Ramos (cell line): ENCODE measurements around the gene TMEM50B.
"Not testable (repeated sequence)": the region's sequence is repeated elsewhere in the genome, so short reads cannot be mapped to it uniquely, and the experiment has no call there.

Experiments
- in situ Hi-C: fragments of 300-500 bp; cut with MboI; formaldehyde crosslinking; loops from one replicate; pipeline ENCODE4 v1.14.3; 2022; ENCODE audit warnings: low sequenced_read_pairs; ENCODE audit not compliant: unreplicated experiment

Gene TMEM50B

GRCh38 chr21:33433425-33434114 lies 46.2 kb downstream of the TMEM50B start:
- in situ Hi-C loops, result no loop called here

GRCh38 chr21:33433001-33433400 lies 46.8 kb downstream of the TMEM50B start:
- in situ Hi-C loops, result no loop called here

GRCh38 chr21:33432496-33432895 lies 47.3 kb downstream of the TMEM50B start:
- in situ Hi-C loops, result no loop called here

GRCh38 chr21:33430858-33431257 lies 48.9 kb downstream of the TMEM50B start:
- in situ Hi-C loops, result no loop called here

GRCh38 chr21:33428669-33429068 lies 51.1 kb downstream of the TMEM50B start:
- in situ Hi-C loops, result no loop called here

- in situ Hi-C loops, result no loop called here
Measured at GRCh38 chr21:33427051-33427450, 52.7 kb downstream of the TMEM50B start.

GRCh38 chr21:33425825-33426224 lies 53.9 kb downstream of the TMEM50B start:
- in situ Hi-C loops, result no loop called here

- in situ Hi-C loops, result no loop called here
Measured at GRCh38 chr21:33424214-33424613, 55.6 kb downstream of the TMEM50B start.

GRCh38 chr21:33421713-33422393 lies 57.9 kb downstream of the TMEM50B start:
- in situ Hi-C loops, result no loop called here

- in situ Hi-C loops, result no loop called here
Measured at GRCh38 chr21:33419538-33420123, 60.1 kb downstream of the TMEM50B start.

GRCh38 chr21:33418691-33419090 lies 61.1 kb downstream of the TMEM50B start:
- in situ Hi-C loops, result no loop called here

GRCh38 chr21:33414926-33415325 lies 64.8 kb downstream of the TMEM50B start:
- in situ Hi-C loops, result no loop called here

- in situ Hi-C loops, result no loop called here
Measured at GRCh38 chr21:33414068-33414467, 65.7 kb downstream of the TMEM50B start.

GRCh38 chr21:33412832-33413519 lies 66.8 kb downstream of the TMEM50B start:
- in situ Hi-C loops, result no loop called here

- in situ Hi-C loops, result not testable (repeated sequence)
Measured at GRCh38 chr21:33412439-33412831, 67.3 kb downstream of the TMEM50B start.

- in situ Hi-C loops, result no loop called here
Measured at GRCh38 chr21:33411949-33412430, 67.8 kb downstream of the TMEM50B start.

GRCh38 chr21:33406493-33406892 lies 73.3 kb downstream of the TMEM50B start:
- in situ Hi-C loops, result no loop called here

GRCh38 chr21:33403786-33404585 lies 75.8 kb downstream of the TMEM50B start:
- in situ Hi-C loops, result no loop called here

GRCh38 chr21:33403128-33403785 lies 76.5 kb downstream of the TMEM50B start, which contains the start of gene IFNGR2:
TSS of gene IFNGR2 (plus strand) at chr21:33403413. CDS start at chr21:33403544, 131 bp downstream.
- in situ Hi-C loops, result no loop called here
